HG03064 (cell line): Measurements from ENCODE around the gene TSPYL1.
"Not testable (repeated sequence)": the region's sequence is repeated elsewhere in the genome, so short reads cannot be mapped to it uniquely, and the experiment has no call there.

Source experiments
- ATAC-seq: cut with Tn5 transposase; IDR thresholded peaks from one replicate; pipeline ENCODE4 v1.9.1; 2021; ENCODE audit warnings: low read depth; ENCODE audit not compliant: unreplicated experiment

Gene TSPYL1

DNA sequence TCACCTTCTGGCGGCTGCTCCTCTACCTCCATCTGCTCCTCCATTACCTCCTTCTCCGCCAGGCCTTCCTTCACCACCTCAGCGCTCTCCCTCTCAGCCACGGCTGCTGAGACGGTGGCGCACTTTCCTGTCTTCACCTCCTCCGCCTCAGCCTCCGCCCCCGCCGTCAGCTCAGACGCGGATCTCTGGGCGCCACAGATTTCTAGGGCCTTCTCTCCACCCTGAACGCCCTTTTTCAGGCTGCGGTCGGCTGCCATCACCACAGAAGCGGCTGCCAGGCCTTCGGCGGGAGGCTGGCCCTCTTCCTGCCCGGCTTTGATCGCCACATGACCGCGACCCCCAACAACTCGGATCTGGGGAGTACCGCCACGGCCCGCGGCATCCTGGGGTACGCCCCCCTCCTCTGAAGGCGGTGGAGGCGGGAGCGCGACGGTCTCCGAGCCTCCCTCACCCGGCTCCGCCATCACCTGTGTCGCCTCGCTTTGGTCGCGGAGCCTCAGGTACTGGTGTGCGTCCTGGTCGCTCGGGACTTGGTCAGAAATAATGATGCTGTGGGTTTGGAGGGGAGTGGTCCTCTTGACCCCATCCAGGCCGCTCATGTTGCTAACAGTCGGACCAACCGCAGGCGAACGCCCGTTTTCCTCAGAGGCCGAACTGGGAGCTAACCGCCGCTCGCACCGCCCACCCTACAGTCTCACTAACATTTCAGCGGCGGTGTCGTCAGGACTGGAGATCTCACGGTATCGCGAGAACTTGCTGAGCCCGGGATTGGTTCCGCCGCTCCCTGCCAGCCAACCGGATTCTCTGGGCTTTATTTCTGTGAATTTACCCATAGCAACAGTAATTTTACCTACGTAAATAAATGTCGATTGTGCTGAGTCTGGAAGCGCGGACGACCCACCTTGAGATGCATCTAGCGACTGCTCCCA lies at the start of gene TSPYL1:
TSPYL1 (minus strand) TSS at position 699 of the 929 bp plus-strand sequence; CDS start at position 599, 100 bp downstream.
- peak; percentile 94 for ATAC-seq

DNA sequence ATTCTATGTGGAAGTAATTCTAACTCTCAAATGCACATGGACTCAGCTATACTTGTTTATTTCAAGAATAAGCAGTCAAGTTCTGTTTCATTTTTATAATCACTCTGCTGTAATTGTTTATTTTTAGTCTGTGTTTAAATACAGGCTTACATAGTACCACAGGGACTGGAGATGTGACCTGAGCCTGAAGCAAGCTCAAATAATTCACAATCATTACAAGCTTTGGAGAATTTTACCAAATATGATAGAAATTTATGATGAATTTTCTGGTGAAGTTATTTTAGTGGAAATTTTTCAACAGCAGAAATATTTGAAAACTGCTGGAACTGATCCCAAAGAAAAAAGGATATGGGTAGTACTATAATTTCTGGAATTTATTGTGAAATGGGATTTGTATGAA lies 49.4 kb upstream of the TSPYL1 start:
- ATAC-seq, result no peak

DNA sequence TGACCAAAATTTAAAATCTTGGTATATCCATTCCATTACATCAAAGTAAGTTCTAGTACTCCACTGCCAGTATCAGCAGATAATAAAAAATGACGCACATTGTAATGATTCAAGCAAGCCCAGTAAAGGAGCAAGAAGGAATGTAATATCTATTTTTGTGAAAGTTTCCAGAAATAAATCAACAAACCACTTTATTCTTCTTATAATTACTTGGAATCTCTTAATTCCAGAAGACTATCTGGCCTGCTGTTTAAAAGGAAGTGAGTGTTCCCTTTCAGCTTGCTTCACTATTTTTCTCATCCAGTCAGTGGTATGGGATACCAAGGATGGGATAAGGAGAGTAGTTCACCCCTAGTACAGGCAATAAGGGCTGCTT lies 48.8 kb upstream of the TSPYL1 start:
- no peak for ATAC-seq

DNA sequence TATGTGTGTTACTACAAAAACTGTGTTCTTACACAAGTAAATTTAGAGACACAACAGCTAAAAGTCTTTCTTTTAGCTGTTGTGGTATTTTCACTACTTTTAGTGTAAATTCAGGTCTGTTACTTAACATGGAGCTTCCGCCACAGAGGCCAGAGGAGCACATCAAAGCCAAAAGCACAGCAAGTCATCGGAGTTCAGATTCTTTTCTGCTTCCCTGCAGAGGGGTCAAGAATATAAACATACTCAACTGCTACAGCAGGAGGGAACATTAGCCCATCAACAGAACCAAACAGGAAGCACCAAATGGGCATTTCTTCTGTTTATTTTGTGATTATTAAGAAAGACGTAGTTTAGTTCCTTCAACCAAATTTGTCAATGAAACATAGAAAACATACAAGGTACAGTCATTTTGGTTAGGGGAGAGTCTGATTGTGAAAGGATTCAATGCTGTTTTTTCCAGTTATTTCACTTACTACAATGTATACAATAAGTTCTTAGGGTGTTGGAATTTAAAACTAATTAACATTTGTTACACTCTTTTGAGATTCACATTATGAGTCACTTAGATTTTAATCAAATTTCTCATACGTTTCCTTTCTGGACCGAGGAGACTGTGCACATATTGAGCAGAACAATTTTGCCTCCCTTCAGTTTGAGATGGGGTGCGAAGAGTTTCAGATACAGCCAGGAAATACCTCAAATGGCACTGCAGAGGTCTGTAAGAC lies 48.2 kb upstream of the TSPYL1 start:
- ATAC-seq, result no peak

DNA sequence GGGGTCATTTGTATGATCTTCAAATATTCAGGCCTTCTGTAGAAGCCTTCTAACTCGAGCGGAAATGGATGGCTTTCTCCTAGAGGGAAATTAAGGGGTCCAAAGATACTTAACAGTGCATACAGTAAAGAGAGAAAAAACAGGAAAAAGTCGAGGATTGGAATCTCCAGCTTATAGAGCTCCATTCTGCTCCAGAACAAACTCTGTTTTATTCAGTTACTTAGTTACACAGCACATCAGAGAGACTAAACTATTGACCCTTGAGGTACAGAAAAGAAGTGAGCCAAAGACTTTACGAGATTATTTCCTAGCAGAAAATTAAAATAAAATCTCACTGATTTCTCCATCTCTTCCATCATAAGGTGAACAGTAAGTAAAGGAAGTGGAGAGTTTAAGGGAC lies 47.3 kb upstream of the TSPYL1 start:
- no peak for ATAC-seq

DNA sequence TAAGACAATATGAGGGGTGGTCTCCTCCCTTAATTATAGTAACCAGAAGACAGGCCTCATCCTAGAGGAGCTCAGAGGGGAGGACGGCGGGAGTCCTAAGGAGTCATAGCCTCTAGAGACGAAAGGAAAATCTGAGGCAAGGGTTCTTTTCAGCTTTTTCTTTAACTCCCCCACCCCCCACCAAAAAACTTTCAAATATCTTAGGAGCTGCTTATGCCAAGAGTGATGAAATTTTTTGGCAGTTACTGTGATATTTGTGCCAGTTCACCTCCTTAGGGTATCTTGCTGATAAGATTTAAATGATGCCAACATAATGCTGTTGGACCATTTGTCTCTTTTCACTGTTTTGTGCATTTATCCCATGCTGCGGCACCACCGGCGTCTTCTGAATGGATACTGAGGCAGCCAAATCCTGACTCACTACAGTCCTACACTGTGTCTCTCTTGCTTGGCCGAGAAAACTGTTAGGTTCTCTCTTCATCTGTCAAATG lies 46.5 kb upstream of the TSPYL1 start:
- ATAC-seq, result no peak

DNA sequence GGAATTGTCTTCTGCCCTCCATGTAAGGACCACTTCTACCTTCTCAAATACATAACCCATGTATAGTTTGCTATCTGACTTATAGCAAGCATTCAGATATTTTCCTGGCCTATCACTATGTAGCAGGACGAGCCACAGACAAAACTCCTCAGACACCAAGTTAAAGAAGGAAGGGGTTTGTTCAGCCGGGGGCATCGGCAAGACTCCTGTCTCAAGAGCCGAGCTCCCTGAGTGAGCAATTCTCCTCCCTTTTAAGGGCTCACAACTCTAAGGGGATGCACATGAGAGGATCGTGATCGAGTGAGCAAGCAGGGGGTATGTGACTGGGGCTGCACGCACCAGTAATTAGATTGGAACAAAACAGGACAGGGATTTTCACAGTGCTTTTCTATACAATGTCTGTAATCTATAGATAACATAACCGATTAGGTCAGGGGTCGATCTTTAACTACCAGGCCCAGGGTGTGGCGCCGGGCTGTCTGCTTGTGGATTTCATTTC lies 46.0 kb upstream of the TSPYL1 start:
- not testable (repeated sequence) for ATAC-seq

DNA sequence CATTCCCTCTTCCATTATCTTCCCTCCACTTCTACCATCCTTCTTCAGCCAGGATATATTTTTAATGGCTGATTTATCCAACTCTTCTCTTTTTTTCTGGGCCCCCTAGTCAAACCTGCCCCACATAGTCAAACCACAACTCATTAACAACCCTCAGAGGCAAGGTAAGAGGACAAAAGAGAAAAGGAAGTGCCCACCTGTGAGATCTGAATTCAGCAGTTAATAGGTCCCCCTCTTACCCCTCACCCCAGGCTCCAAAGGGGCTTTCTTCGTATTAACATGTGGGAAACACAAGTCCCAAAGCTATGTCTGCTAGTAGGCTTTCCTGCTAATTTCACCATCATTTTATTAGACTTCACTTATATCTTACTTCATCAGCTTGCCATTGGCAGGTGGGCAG lies 44.1 kb upstream of the TSPYL1 start:
- no peak for ATAC-seq

DNA sequence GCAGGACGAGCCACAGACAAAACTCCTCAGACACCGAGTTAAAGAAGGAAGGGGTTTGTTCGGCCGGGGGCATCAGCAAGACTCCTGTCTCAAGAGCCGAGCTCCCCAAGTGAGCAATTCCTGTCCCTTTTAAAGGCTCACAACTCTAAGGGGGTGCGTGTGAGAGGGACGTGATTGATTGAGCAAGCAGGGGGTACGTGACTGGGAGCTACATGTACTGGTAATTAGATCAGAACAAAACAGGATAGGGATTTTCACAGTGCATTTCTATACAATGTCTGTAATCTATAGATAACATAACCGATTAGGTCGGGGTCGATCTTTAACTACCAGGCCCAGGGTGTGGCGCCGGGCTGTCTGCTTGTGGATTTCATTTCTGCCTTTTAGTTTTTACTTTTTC lies 42.2 kb upstream of the TSPYL1 start:
- ATAC-seq, result not testable (repeated sequence)

DNA sequence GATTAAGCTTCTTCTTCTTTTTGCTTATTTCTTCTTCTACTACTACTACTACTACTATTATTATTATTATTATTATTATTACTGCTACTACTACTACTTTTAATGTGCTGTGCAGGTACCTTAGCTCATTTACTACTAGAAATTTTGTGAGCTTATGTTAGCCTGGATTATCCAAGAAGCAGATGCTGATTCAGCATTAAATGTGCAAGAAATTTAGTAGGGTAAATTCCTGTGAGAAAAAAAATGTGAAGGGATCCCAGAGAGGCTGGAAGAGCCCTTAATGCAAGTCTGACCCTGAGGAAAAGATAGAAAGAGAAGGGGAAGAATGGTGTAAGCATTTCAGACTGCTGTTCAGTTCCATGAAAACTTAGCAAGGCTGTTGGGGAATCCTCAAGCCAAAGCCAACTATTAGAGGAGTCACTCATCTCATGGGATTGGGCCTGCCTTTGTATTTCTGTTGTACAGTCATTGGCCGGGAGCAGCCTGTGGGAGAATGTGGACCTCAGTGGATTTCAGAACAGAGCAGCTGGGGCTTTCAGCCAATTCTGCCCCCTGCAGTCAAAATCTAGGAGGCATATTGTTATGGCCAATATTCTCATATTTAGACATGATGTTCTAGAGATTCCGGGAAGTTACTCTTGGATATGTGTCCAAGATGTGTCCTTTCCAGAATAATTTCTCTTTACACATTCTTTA lies 37.2 kb upstream of the TSPYL1 start:
- ATAC-seq, result no peak

DNA sequence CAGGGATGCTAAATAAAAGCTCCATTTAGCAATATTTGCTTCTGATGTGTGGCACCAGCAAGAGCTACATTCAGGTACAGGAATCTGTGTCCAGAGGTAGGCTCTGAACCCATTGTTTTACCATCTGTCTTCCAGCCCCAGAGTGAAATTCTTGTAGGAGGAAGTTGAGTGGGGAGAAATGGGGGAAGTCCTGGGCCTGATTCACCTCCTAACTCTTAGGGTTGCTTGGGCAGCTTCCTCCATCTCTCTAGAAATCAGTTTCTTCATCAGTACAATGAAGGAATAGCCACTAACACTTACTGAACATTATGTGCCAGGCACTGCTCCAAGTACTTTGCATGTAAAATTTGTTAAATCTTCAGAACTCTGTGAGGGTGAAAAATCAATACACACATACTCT lies 35.1 kb upstream of the TSPYL1 start:
- no peak for ATAC-seq

DNA sequence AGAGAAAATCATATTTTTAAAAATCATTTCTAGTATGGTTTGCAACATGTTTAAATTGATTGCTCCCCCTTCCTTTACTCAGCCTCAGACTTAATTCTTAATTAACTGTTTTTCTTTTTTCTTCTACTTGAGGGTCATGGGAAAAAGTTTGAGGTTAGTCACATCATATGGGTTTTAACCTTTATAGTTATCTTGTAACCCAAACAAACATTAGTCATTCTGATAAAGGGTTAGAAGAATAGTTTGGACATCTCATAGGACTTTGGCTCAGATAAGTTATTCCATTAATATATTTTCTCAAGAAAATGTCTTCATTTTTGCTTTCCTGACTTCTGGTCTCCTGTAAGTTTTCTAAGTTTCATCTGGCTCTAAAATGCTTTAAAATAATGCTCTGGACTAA lies 34.5 kb upstream of the TSPYL1 start:
- no peak for ATAC-seq

DNA sequence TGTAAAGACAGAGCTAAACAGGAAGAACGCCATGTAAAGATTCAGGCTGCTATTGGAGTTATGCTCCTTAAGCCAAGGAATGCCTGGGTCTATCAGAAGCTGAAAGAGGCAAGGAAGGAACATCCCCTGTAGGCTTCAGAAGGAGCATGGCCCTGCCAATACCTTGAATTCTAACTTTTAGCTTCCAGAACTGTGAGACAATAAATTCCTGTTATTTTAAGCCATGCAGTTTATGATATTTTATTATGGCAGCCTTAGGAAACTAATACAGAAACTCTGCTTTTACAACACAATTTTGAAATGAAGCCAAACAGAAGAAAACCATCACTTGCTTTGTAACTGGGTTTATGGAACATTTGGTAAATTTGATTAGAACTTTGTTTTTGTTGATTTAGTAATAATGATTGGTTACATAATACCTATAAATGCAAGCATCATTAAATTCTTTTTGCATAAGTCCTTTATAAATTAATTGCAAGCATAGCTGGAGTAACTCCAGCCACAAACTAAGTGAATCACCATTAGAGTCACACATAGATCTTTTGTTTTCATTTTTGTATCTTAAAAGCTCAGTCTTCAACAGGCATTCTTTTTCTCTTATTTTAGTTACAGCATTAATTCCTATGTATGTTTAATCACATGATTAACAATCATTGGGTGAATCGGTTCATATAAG lies 33.5 kb upstream of the TSPYL1 start:
- no peak for ATAC-seq

DNA sequence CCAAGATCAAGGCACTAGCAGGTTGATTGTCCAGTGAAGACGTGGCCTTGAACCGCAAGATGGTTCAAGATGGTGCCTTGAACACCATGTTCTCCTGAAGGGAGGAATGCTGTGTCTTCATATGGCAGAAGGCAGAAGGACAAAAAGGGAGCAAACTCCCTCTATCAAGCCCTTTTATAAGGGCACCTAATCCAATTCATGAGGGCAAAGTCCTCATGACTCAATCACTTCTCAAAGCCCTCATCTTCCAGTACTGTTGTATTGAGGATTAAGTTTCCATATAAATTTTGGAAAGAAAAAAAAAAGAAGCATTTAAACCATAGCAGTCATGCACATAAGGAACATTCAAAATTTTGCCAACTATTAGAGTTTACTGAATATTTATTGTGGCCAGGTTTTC lies 29.9 kb upstream of the TSPYL1 start:
- ATAC-seq, result no peak

DNA sequence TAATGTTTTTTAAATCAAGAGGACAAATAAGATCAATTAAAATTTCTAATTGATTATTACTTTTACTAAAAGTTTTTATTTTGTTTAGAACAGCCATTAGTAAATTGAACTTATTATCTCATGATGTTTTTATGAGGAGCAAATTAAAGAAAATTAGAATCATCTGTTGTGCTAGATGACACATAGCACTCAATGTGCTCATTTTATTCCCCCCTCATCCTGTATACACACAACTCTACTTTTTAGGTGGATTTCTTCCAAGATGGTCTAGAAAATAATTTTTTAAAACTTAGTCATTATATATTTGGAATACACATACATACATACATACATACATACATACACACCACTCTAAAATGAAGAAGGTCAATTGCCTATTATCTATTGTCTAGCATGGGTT lies 29.3 kb upstream of the TSPYL1 start:
- no peak for ATAC-seq

DNA sequence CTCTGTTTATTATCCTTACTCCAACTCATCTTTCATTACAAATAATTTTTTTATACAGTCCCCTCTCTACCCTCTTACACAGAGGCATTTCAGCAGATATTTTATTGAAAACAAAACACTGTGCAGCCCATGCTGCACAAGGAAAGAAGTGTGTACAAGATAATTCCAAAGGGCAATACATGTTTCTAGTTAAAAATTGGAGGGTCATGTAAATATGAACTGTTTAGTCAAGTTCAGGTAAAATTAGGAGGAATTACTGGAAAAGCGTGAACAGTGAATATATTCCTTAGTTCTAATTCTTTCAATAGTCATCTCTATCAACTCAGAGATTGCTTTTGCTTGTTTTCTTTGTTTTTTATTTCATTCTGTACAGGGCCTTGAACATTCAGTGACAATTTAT lies 27.9 kb upstream of the TSPYL1 start:
- no peak for ATAC-seq

DNA sequence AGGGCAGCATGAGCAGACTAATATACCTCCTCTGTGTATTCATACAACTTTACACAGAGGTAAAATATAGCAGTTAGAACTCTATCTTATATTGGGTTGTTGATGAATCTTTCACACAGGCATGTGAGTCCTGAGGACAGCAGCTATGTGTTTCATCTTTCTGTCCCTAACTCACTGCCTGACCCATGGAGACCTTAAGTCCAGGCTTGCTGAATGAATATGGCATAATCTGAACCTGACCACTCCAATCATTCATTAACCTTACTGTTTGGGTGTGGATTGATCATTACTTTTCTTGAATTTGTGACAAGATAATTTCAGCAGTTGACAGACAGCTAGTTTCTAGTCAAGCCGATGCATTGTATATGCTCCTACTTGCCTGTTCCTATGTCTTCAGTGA lies 27.3 kb upstream of the TSPYL1 start:
- no peak for ATAC-seq

DNA sequence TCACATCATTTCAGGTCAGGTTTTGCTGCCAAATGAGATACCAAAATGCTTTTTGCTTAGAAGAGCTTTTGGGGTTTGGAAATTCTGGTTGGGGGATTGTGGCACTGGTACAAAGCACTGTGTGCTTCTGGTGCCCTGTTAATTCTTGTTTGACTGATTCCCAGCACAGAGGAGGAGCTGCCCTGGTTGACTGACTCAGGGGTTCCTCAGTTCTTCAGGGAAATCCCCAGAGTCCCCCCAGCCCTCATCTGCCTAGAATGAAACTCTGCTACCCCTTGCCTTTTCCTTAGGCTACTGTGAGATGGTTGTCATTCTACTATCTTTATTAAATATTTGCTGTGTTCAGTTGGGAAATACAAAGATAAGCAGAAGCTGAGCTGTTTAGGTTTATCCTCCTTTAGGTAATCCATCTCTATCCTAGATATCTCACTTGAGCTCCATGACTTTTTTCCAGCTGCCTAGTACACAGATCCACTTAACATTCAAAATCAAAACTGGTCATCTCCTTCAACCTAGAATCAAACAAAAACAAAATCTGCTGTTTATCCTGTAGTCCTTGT lies 24.9 kb upstream of the TSPYL1 start:
- ATAC-seq, result no peak

DNA sequence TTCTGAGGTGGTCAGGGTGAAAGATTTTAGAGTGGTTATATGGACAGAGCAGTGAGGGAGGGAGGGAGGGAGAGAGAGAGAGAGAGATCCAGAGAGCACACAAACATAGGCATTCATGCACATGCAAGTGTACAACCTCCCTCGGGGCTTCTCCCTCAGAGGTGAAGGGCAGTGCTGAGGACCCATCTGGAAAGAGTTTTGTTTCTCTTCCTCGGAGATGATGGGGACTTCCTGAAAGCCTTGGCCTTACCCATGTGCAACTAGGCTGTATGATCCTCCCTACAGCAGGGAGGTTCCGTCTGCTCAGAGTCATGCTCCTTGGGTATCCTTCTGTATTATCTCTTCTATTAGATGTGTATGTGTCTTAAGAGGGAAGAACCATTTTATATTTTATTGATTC lies 21.4 kb upstream of the TSPYL1 start:
- no peak for ATAC-seq

DNA sequence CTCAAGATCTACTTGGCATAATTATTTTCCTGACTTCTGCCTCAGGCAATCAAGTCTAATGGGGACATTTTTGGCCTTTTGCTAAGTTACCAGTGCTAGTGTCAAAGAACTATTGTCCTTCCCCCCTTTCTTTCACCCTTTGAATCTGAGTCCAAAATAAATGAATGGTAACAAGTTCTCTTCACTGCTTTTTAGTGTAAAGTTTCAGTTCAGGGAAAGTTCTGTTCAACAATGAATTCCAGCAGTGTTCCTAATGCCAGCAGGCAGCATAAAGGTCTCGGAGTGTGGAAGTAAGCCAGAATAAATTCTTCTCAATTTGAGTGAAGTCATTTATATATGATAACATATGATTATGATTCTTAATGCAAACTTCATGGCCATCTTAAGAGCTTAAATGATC lies 20.8 kb upstream of the TSPYL1 start:
- no peak for ATAC-seq
